Neural cell (in vitro differentiated cells): ENCODE results near the gene RNF144A.

Experiments used
- EP300 ChIP-seq: fragments of 450-650 bp; conservative IDR thresholded peaks from 2 replicates; pipeline ENCODE4 v1.6.1; 2014; ENCODE audit warnings: antibody characterized with exemption, mild to moderate bottlenecking, moderate library complexity; ENCODE audit not compliant: poor library complexity, severe bottlenecking
- EZH2 ChIP-seq: fragments of 200-600, 300-800 bp; shearing (Covaris generic), sonication (generic); IDR thresholded peaks from 2 replicates; pipeline ENCODE4 v1.6.1; 2014; ENCODE audit warnings: antibody characterized with exemption, low read length, borderline replicate concordance, mild to moderate bottlenecking; ENCODE audit not compliant: insufficient read depth, poor library complexity, severe bottlenecking
- MXI1 ChIP-seq: fragments of 450-650 bp; conservative IDR thresholded peaks from 2 replicates; pipeline ENCODE4 v1.6.1; 2014; ENCODE audit warnings: antibody characterized with exemption, mild to moderate bottlenecking; ENCODE audit not compliant: poor library complexity, severe bottlenecking
- POLR2AphosphoS5 ChIP-seq: IDR thresholded peaks from 2 replicates; pipeline ENCODE4 v1.6.1; 2012
- RAD21 ChIP-seq: fragments of 450-650 bp; conservative IDR thresholded peaks from 2 replicates; pipeline ENCODE4 v1.6.1; 2014; ENCODE audit warnings: antibody characterized with exemption, mild to moderate bottlenecking, moderate library complexity
- SMC3 ChIP-seq: fragments of 450-650 bp; conservative IDR thresholded peaks from 2 replicates; pipeline ENCODE4 v1.6.1; 2014; ENCODE audit warnings: antibody characterized with exemption, mild to moderate bottlenecking, moderate library complexity; ENCODE audit not compliant: poor library complexity
- TAF1 ChIP-seq: IDR thresholded peaks from 2 replicates; pipeline ENCODE4 v1.6.1; 2012; ENCODE audit warnings: low read depth
- TF ChIP-seq, protein P1 (sequence below): fragments of 450-650 bp; IDR thresholded peaks from 2 replicates; pipeline ENCODE4 v1.5.1; 2014; ENCODE audit warnings: antibody characterized with exemption, mild to moderate bottlenecking, moderate library complexity; ENCODE audit not compliant: poor library complexity, severe bottlenecking
- TF ChIP-seq, protein P2 (sequence below): IDR thresholded peaks from 2 replicates; pipeline ENCODE4 v1.6.1; 2012; ENCODE audit warnings: borderline replicate concordance

DNA sequence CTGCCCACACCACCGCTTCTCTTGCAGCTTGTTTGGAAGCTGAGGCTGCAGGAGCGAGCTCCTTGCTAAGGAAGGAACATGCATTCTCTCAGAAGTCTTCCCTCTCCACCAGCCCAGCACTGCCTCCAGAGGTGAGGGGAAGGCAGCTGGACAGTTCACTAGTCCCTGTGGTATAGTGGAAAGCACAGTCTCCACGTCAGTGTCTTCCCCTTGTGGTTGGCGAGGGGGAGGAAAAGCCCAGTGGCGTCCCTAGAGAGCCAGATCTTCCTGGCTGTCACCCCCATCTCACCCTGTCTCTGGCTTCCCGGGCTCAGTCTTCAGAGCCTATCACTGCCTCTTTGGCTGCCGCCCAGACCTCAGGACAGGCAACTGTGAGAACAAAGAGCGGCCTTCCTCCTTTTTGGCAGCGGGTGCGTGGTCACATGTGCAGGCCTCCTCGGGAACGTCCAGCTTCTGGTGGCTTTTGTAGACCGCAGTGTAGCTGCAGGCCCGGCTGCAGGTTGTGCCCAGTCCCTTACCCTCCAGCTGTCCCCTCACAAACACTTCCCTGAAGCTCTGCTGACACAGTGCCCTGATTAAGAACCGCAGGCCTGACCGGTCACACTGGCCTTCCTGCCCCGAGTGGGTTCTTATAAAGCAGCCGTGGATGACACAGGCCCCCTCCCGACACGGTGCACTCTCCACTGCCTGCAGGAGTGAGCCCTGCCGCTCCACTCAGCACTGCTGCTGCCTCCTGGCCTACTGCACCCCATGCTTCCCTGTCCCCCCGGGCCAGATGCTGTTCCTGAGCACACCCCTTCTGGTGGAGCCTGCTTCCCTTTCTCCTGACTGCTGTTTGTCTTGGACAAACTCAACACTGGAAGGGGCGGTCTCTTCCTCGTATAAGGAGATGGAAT is 90.9 kb downstream of the RNF144A start:
- TF ChIP-seq, protein P1, sequence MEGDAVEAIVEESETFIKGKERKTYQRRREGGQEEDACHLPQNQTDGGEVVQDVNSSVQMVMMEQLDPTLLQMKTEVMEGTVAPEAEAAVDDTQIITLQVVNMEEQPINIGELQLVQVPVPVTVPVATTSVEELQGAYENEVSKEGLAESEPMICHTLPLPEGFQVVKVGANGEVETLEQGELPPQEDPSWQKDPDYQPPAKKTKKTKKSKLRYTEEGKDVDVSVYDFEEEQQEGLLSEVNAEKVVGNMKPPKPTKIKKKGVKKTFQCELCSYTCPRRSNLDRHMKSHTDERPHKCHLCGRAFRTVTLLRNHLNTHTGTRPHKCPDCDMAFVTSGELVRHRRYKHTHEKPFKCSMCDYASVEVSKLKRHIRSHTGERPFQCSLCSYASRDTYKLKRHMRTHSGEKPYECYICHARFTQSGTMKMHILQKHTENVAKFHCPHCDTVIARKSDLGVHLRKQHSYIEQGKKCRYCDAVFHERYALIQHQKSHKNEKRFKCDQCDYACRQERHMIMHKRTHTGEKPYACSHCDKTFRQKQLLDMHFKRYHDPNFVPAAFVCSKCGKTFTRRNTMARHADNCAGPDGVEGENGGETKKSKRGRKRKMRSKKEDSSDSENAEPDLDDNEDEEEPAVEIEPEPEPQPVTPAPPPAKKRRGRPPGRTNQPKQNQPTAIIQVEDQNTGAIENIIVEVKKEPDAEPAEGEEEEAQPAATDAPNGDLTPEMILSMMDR, result no peak
- TF ChIP-seq, protein P2, sequence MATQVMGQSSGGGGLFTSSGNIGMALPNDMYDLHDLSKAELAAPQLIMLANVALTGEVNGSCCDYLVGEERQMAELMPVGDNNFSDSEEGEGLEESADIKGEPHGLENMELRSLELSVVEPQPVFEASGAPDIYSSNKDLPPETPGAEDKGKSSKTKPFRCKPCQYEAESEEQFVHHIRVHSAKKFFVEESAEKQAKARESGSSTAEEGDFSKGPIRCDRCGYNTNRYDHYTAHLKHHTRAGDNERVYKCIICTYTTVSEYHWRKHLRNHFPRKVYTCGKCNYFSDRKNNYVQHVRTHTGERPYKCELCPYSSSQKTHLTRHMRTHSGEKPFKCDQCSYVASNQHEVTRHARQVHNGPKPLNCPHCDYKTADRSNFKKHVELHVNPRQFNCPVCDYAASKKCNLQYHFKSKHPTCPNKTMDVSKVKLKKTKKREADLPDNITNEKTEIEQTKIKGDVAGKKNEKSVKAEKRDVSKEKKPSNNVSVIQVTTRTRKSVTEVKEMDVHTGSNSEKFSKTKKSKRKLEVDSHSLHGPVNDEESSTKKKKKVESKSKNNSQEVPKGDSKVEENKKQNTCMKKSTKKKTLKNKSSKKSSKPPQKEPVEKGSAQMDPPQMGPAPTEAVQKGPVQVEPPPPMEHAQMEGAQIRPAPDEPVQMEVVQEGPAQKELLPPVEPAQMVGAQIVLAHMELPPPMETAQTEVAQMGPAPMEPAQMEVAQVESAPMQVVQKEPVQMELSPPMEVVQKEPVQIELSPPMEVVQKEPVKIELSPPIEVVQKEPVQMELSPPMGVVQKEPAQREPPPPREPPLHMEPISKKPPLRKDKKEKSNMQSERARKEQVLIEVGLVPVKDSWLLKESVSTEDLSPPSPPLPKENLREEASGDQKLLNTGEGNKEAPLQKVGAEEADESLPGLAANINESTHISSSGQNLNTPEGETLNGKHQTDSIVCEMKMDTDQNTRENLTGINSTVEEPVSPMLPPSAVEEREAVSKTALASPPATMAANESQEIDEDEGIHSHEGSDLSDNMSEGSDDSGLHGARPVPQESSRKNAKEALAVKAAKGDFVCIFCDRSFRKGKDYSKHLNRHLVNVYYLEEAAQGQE, result no peak
- TF ChIP-seq RAD21 (no peak), POLR2AphosphoS5 (no peak), EP300 (no peak), EZH2 (no peak), TAF1 (no peak), MXI1 (no peak), SMC3 (no peak)
